GM19467 (cell line): Measurements from ENCODE around the gene PRKCE.

ENCODE experiments used
- ATAC-seq: cut with Tn5 transposase; IDR thresholded peaks from one replicate; pipeline ENCODE4 v1.9.1; 2021; ENCODE audit warnings: mild to moderate bottlenecking, moderate library complexity; ENCODE audit not compliant: unreplicated experiment

Gene PRKCE

DNA sequence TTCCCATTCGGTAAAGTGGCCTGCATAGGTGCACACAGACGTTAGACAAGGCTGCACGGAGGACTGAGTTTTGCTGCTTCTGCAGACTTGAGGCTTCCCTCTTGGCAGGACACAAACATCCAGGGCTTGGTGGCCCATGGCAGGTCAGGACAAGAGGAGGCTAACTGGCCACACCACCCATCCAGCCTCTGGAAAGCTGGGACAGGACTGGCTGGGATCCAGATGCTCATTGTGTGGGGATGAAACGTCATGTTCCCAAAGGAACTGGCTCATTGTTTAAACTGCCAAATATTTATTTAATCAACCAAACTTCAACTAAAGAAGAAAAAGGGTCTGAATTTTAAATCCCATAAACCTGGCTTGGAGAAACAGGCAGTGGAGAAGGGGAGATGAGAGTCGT lies 406.7 kb downstream of the PRKCE start:
- no peak for ATAC-seq

DNA sequence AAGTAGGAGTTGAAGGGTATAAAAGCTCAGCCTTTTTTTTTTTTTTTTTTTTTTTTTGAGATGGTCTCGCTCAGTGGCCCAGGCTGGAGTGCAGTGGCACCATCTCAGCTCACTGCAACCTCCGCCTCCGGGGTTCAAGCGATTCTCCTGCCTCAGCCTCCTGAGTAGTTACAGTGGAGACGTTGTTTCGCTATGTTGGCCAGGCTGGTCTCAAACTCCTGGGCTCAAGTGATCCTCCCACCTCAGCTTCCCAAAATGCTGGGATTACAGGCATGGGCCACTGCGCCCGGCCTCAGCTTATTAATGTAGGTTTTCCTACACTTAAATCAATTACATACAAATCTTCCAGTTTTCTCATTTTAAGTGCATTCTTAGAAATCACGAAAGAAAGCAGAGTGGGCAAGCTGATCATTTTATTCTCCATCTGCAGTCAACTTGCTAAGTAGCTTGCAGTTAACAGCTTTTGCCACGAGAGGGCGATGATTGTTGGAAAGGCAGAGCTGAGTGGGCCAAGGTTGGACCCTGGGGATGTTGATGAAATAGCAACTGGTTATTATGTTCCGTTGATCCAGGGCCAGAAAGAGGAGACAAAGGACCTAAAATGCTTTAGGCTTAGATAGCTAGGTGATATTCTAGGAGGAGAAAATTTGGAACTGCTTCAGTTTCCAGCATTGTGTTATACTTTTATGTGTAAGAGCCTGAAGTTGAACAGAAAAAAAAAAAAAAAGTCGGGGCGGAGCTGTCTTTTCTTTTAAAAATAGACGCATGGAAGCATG lies 411.4 kb downstream of the PRKCE start:
- no peak for ATAC-seq

DNA sequence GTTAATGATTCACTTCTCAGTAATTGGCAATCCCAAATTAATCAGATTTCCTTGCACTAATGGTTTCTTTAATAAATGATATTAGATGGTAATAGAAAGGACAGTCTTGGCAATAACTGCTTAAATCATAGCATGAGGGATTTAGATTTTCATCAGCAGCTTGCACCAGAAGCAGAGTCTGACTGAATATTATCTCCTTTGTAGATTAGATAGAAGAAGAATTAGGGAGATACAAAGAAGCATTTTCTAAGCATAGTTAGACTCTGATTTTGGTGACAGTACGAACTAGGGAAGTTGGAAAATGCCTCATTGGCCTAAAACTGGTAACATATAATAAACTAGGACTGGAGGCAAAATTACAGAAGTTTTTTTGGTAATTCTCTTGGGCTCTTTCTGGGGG lies 412.9 kb downstream of the PRKCE start:
- no peak for ATAC-seq

DNA sequence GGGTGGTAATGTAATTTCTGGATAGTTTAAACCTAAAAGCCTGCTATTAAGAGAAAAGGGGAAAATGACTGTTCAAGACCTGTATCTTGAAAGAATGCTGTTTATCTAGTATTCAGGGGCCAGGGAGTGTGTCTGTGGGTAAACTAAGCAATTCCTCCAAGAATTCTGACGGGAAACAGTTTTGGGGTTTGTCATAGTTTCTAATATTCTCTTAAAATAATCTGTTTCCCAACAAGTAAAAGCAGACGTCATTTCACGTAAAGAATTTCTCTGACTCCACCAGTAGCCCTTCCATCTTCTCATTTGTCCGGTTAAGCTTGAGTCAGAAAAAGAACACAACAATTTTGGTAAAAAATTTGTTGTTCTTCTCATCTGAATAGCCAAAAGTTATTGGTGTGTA lies 413.7 kb downstream of the PRKCE start:
- ATAC-seq, result no peak

DNA sequence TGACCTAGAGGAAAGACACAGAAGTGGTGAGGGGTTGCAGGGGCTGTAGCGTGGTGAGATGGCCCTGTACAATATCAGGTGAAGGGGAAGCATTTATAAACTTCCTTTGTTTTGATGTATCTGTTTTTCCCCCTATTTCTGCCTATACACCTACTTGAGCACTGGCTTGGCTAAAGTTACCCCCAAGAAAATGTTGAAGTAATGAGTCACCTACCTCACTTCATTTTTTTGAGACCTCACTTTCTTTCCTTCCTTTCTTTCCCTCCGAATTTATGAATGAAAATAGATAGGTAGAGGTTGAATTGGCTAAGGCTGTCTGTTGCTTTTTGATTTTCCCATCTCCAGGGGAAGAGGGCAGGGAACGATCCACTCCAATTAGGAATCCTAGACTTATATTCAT lies 414.6 kb downstream of the PRKCE start:
- ATAC-seq, result no peak

DNA sequence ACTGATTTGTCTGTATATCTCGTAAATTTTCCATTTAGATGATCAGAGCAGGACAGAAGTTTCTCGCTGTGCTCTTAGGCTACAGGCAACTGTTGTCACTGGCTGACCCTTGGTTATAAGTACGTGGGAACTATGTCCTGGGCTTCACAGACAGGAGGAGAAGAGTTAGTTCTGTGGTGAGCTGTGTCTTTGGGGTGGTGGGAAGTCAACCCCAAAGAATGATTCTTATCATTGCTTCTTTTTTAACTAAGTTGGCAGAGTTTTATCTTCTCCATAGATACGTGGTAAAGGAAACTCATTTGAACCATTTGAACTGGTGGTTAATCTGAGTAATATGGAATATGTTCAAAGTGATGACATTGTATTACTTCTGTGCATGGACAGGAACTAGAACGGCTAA lies 415.1 kb downstream of the PRKCE start:
- no peak for ATAC-seq

DNA sequence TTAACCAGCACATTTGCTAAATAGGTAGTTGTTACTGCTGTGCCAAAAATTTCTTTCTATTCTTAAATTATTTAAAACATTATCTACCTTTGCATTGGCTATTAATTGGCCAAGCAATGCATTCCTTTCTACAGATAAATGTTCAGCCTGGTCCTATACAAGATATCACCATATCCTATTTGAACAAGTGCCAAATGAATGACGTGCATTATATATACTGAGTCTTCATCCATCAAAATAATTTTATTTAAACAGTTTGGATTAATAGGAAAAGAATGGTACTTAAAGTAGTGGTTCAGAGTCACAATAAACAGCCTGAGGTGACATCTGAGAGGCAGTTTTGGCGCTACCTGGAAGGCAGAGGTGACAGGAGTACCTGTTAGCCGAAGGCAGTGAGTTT lies 415.6 kb downstream of the PRKCE start:
- ATAC-seq, result no peak

DNA sequence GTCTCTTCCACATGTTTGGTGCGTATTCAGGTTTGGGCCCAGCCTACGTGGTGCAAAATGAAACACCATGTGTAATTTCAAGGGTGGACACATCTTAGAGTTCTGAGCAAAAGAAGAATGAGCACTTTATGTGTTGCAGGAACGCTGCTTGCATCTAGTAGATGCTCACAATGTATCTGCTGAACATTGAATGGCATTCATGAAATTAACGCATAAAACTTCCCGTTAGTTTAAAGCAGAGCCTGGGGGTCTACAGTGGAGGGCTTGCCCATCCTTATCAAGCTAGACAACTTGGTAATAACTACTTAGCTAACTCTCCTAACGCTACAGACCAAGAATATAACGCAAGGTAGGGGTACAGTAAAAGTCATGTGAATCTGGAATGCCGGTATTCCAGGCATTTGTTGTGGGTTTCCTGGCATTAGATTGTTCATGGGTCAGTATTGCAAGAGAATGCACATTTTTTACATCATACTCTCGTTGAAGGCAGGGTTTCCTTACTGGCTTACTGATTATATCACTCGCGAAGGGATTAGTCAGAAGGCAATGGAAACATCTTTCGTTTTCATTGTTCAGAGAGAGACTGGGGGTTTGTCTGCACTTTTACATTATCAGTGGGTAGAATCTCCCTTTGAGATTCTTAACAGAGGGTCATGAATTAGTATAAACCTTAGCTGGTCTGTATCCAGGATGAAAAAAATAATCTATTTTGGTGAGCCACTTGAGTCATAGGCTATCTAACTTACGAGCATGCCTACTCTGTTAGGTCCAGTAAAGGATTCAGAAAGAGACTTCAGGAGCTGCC lies 416.2 kb downstream of the PRKCE start:
- ATAC-seq, result no peak

DNA sequence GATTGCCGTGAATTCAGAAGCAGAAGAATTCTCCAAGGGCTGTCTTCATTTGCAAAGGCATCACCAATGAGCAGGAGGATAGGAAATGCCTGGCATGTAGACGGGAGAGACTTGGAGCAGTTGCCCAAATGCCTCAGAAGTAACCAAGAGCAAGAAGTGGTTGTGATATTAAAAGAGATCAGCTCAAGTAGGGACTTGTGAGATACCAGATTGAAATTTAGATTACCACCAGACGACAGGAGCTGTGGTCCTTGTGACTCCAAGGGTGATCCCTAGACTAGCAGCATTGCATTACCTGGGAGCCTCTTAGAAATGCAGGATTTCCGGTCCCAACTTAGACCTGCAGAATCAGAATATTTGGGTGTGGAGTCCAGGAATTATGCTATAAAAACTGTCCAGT lies 417.2 kb downstream of the PRKCE start:
- no peak for ATAC-seq

DNA sequence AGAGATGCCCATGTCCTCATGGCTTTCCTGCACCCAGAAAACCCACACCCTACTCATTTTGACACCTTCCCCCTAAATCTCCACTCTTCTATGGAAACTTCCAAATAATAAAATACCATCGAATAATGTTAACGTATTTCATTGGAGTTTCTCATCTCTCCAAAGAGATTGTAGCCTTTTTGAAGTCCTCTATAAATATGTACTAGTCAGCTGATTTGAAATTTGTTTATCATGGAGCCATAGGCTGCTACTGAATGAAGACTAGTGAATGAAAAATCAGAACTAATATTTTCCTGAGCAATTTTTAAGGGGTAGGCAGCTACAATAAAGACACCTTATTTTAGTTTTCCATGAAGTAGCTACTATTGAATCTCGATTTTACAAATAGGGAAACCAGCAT lies 419.6 kb downstream of the PRKCE start:
- ATAC-seq, result no peak

DNA sequence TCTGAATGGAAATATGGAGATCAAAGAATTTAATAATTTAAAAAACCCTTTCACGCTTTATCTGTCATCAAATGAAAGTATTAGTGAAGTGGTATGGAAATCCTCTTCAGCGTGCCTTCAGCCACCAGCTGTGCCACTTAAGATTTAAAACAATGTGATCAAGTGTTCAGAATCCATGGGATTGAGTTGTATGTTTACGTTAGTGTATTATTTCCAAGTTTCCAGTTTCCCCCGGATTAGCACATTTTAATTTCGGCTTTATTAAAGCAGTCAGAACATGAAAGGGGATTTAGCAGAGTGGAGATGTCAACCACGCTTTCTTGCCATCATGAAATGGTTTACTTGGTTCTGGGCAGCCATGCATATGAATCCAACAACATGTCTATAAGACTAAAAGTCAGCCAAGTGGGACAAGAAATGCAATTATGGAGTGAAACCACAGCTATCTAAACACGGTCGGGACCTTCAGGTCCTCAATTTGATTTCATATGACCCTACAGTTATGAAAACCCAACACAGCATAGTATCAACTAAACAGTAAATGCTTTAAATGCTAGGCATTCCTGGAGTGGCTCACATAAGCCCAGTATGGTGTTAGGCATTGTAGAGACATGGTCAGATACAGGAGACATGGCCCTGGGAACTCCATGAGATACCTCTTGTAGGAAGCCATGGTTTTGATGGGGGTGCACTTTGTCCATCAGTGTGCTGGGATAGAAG lies 420.8 kb downstream of the PRKCE start:
- ATAC-seq, result no peak

DNA sequence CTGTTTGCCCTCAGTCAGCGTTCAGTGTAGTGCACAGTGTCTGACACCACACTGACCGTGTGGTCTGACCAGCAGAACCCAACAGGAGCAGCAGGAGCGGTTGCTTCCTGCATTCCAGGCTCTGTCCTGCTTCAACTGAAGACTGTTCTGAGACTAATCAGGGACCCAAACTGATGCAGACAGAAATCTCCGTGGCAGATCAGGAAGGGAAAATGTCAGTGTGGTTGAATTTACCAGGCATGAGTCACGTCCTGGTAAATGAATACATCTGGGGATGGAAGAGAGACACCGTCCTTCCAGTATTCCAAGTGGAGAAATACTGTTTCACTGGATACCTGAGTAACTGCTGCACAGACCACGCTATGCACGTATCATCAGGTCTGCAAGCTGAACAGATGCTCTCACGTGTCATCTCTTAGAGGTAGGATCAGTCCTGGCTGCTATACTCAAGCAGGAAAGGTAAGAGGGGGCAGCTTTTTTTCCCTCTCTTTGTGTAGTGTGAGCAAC lies 422.1 kb downstream of the PRKCE start:
- no peak for ATAC-seq

DNA sequence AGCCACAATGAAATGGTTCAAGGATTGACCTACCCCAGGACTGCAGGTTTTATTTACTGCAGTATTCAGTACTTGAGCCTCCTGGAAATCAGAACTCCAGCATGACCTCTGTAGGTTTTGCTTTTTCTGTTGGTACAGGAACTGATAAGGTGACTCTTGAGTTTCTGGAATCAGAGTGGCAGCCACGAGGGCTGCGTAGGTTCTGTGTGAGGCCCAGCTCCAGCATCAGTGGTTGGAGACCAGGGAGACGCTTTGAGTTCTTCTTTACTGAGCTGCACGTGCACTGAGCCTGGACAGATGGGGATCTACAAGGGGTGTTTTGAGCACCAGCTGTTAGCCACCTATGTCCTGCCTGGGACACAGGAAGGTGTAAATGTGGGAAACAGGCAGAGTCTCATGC lies 423.0 kb downstream of the PRKCE start:
- no peak for ATAC-seq

DNA sequence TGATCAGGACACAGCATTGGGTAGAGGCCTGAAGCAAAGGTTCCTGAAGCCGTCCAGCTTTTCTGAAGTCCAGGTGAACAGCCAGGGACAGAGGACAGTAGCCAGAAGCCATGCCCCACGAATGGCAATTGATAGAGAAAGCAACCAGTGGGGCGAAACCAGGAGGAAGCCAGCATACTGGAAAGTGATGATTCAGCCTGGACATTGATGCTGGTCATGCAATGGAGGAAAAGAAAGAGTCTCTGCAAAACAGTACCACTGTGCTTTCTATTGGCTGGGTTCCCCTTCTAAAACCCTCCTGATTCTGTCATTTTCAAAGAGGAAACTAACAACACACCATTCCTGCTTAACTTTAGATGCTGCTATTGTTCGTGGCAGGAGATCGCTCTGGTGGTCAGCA lies 424.4 kb downstream of the PRKCE start:
- ATAC-seq, result no peak

DNA sequence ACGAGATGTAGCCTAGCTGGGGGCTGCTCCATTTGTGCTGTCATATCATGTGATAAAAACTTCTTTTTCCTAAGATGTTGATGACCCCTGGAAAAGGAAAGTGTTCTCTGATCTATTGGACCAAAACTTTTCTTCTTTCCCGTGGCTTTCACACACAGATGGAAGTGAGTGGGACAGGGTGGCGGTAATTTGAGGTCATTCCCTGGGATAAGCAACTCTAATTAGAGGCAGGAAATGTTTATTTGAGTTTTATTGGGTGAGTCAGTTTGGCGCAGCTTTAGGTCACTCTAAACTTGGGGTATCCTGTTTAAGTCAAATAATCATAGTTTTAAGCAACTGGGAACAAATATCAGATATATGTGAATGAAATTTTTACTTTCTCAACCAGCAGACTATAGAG lies 424.8 kb downstream of the PRKCE start:
- no peak for ATAC-seq

DNA sequence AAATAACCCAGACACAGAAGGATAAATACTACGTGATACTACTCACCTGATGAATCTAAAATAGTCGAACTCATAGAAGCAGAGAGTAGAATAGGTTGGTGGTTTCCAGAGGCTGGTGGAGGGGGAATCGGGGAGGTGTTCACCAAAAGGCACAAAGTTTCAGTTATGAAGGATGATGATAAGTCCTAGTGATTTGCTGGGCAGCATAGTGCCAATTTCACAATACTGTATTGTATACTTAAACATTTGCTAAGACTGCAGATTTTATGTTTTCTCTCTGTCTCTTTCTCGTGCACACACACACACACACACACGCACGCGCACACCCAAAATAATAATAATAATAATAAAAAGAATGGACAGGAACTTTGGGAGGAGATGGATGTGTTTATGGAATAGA lies 425.4 kb downstream of the PRKCE start:
- no peak for ATAC-seq

DNA sequence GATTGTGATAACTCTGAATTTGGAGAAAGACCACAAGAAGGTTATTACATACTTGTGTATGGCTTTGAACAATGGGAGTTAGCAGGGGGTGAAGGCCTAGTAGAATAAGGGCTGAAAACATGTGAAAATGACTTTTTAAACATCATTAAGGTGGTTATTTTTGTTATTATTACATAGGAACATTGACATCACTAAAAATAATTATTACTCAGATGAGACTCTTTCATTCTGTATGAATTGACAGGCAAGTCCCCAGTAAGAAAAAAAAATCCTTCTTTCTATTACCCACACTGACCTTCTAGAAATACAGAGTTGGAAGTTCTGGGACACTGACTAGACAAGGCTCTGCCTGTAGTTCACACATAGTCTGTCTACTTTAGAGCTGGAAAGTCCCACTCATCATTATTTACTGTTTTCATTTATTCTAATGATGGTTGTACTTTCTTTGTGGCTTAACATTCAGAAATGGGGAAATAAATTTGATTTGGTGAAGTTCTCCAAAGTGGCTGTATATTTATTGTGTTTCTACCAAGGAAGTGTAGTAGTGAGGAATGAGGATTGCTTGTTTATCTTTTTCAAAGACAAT lies 426.1 kb downstream of the PRKCE start:
- ATAC-seq, result no peak

DNA sequence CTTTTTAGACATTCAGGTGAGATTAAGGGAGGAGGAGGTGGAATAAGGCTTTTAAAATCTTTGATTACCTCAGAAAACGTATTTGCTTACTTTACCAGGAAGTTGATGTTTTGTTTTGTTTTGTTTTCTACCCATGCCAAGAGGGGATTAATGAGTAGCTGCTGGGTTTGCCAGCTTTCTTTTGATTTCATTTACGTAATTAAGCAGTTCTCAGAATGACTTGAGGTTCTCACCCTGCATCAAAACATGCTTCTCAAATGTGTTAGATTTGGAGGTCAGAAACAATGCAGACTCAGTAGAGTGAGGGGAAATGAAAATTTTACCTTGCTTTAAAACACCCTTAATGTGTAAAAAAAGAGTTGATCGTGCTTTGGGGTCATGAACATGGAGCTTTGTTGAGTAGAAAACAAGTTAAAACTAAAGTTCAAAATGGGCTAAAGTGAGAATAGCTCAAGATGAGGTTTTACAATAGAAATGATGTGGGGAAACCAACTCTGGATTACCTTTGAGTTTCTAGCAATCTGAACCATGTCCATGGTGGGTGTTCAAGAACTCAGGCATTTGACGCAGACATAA lies 428.6 kb downstream of the PRKCE start:
- ATAC-seq, result no peak

DNA sequence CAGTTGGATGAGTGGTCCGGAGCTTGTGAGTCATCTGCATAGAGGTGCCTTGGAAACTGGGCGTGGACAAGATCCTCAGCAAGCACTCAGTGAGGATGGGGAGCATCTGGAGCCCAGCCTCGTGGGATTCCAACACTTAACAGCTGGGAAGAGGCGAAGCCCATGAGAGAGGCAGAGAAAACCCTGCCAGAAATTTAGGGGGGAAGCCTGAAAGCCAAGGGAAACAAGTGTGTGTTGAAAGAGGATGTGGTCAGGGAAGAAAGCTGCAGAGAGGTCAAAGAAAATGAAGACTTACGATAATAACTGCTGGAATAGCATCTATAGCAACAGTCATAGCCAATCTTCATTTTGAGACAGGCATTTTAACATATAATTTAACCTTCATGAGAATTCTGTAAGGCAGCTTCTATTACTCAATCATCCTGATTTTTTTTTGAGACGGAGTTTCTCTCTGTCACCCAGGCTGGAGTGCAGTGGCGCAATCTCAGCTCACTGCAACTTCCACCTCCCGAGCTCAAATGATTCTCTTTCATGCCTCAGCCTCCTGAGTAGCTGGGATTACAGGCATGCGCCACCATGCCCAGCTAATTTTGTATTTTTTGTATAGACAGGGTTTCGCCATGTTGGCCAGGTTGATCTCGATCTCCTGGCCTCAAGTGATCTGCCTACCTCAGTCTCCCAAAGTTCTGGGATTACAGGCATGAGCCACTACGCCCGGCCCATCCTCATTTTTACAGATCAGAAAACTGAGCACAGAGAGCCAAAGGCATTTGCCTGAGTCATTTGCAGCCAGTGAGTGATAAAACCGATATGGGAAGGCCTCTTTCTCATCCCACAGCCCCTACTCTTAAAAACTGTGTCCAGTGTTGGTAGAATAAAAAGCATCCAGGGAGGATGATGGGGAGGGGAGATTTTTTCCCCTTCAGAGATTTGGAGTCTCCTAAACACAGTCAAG lies 431.3 kb downstream of the PRKCE start:
- ATAC-seq, result no peak

DNA sequence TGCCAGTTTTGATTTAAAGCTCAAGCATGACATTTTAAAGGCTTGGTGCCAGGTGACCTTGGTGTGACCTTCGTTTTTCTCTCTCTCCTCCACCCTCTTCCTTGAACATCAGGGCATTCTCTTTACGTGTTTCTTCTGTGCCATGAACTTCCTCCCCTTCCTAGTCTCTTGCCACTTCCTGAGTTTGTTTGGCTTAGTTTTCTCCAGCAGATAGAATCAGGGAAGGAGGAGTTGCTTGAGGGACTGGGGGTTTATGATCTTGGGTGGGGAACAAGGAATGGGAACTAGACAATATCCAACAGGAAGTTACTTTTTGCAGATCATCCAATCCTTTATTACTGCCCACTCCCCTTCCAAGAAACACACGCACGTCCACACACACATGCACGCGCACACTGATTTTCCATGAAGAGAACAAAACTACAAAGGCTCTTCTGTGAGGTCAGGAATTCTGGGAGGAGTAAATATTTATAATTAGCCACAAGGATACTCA lies 435.1 kb downstream of the PRKCE start:
- ATAC-seq, result no peak
